Measurements from ENCODE around the gene C1QTNF5.
A peak's percentile ranks its signal among the peaks of the same experiment; 100 is the strongest.

The C1QTNF5 gene

DNA sequence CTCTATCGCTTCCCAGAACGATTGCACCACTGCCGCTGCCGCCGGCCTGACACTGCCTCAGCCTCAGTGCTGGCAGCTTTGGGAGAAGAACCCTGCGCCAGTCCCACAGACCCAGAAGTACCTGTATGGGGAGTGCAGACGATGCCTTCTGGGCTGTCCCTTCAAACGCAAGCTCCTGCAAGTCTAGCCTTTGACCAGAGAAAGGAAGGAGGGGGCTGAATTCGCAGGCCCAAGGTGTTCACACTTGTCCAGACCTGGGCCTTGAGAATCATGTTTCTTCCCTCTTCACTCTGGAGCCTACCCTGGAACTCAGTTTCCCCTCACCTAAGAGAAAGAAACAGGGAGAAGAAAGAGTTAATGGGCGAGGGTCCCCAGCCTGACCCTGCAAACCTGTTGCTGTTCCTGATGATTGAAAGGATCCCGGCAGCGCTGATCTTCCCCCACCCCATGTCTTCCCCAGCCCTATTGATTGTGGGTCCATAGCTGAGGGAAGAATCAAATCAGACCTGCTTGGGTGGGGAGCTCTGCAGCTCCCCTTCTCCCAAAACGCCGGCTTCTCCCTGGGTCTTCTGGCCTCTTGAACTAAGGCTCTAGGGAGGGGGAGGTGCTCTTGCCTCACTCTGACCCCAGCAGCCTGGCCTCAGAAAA, 23.0 kb downstream of the C1QTNF5 start:
- DNase-seq (ENCODE audit: low spot score) = no peak

DNA sequence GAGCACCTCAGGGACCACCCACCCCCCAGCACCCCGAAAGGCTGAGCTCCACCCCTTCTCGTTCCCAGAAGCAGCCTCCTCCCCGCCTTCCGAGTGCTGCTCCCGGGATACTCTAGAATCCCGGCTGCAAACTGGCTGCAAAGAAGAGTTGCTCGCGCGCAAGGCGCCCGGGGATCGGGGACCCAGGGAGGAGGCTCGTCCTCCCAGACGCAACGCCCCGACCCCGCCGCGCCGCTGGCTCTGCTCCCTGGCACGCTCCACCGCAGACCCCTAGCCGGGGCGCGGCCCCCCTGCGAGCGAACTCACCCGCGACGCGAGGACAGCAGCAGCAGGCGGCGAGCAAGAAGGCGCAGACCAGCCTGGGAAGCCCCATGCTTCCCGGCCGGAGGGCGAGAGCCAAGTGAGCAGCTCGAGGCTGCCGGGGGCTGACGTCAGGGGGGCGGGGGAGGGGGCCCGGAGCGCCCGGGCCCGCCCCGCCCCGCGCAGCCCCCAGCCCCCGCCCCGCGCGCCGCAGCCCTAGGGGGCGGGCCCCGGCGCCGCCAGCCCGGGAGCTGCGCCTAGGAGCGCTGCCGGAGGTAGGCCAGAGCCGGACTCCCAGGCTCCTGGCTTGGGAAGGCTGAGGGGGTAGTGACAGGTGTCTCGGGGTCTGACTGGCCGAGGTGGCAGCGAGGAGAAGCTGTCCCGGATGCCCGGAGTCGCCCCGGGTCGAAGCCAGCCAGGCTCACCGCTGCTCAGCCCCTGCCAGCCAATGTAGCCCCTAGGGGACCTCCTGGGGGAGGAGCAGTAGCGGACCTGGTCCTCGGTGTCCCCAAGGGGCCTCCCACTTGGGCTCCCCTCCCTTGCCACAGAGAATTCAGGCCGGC, 23.7 kb downstream of the C1QTNF5 start, which contains the start of gene MCAM:
Gene MCAM, minus strand, starts transcription at position 402 of the 863 bp plus-strand sequence. Its CDS starts 29 bp downstream, at position 373.
- no peak for DNase-seq (ENCODE audit: low spot score)

DNA sequence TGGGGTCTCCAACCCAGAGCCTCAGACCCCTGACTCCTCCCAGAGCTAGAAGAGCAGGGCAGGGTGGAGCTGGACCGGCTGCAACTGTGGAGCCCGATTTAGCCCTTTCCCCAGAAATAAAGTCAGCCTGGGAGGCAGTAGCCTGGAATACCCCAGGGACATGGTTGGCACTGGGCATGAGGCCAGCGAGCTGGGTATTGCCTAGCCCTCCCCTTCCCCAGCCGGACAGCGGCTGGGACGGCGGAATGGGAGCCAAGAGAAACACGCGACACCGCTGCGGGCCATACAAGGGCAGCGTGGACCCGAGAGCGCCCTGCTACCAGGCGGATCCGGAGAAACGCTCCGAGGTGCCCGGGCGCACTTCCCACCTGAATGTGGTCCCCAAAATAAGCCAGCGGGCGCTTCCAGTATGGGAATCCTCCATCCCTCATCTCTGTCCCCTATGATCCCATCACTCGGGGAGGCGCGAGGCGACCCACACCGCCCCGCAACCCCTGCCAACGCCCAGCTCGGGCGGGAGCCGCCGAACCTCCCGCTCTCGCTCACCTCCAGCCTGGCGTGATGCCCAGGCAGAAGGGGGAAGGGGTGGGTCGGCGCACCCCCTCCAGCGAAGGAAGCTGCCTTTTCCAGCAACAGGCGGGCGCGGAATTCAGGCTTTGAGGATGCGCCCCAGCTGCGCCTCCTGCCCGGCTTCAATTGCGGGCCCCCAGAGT, 24.5 kb downstream of the C1QTNF5 start:
- DNase-seq (ENCODE audit: low spot score) = no peak

DNA sequence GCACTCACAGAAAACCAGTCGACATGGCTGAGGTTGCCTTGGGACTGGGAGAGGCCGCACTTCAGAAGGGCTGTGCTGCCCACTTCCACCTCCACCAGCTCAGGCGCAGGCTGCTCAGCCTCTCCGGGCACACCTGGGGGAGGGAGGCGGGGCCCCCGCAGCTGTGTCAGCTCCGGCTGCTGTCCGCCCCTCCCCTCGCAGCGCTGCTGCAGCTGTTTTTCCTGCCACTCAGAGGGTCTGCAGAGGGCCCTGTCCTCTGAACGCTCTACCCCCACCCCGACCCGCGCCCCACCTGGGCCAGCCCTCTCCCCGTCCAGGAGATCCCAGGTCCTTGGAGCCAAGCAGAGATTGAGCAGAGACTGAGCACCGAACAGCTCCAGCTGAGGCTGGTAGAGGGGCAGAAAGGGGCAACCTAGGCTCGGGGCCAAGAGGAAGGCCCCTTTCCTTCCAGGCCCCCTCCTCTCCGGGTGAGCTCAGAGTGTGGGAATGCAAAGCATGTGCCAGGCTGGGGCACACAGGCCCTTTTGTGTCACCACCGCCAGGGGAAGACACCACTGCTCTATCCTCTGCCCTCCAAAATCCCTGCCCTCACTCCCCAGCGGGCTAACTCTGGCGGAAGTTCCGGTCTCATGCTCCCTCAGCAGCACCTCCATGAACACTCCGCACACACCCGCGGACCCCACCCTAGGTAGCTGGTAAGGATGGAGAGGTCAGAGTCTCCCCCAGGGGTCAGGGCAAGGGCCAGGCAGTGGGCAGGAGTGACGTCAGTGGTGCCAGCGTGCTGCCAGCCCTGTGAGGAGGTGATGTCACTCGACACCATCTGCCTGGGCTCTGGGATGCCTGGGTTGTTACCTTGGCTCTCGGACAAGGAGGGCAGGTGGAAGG, 25.3 kb downstream of the C1QTNF5 start:
- peak; percentile 35 for DNase-seq (ENCODE audit: low spot score)

DNA sequence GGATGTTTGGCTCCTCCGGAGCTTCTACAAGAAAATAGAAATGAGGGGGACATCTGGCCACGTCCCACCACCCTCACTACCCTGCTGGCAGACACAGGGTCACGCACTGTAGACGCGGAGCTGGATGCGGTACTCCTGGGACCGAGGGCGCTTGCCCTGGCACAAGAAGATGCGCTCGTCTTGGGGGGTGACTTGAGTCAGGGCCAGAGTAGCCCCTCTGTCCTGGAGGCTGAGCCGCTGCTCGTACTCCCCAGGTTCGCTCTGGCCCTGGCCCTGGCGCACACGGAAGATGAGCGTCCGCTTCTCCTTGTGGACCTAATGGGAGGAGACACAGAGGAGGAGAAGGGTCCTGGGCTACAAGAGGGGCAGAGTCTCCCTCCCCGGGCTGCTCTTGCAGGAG, 26.0 kb downstream of the C1QTNF5 start:
- DNase-seq (ENCODE audit: low spot score) = no peak

DNA sequence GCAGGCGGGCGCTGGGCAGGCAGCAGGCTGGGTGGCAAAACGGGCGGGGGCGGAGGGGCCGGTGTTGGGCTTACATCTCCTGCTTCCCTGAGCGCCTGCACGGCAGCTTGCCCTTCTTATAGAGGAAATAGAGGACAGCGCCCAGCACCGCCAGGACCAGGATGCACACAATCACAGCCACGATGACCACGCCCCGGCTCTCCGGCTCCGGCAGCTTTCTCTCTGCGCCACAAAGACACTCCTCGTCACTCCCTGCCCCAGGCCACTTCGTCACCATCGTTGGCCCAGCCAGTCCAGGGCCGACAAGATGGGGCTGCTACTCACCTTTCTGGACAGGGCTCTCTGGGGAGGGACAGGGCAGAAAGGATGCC, 30.0 kb downstream of the C1QTNF5 start:
- no peak for DNase-seq (ENCODE audit: low spot score)

DNA sequence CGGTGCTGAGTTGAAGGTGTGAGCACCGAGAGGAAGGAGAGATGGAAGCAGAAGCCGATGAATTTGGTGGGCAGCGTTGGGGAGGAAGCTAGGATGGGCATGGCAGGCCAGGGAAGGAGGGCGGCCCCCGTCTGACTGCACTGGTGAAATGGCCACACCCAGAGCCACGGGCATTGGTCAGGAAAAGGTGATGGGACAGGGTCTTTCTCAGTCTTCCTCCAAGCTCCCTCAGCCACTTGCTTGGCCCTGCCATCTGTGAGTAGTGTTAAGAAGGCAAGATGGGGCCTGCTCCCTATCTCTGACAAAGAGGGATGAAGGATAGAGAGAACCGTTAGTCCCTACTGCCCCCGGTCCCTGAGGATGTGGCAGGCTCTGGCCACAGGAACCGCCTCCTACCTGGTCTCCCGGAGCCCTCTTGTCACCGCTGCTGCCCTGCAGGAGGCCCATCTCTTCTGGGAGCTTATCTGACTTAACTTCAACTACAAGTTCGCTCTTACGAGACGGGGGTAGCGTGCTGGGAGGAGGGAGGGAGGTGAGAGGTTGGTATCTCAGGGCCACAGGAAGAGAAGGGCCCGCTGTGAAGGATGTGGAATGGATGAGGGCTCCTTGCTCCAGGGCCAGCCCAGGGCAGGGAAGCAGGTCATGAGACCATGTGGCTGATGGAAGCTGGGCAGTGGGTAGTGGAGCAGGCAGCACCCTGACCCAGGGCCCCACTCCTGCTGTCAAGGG, 30.6 kb downstream of the C1QTNF5 start:
- no peak for DNase-seq (ENCODE audit: low spot score)

DNA sequence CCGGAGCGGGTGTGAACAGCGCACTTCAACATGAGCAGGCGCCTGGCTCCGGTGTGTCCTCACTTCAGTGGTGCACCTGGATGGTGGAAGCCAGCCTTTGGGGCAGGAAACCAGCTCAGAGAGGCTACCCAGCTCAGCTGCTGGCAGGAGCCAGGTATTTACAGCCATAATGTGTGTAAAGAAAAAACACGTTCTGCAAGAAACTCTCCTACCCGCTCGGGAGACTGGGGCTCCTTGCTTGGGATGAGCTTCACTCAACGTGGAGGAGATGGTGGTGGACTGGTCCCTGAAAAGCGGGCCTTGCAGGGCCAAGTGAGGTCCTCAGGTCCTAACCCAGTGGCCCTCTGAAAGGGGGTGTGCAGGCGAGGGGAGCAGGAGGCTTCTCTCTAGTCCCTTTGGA, 31.3 kb downstream of the C1QTNF5 start:
- no peak for DNase-seq (ENCODE audit: low spot score)

DNA sequence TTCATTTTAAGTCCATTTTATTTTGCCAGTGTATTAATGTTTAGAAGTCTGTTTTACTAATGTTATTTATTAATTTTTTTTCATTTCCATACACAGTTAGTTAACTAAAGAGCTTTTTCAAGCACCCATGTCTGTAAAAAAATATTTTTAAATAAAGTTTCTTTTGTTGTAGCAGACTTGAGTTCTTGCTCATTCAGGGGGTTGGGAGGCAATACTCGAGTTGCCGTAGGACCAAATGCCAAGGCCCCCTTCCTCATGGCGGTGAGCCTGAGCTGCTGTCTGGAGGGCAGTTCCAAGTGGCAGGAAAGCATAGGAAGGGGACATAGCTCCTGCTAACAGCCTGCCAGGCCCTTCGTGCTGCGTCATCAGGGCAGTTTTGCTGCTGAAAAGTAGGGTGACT, 32.7 kb downstream of the C1QTNF5 start:
- DNase-seq (ENCODE audit: low spot score) = no peak

DNA sequence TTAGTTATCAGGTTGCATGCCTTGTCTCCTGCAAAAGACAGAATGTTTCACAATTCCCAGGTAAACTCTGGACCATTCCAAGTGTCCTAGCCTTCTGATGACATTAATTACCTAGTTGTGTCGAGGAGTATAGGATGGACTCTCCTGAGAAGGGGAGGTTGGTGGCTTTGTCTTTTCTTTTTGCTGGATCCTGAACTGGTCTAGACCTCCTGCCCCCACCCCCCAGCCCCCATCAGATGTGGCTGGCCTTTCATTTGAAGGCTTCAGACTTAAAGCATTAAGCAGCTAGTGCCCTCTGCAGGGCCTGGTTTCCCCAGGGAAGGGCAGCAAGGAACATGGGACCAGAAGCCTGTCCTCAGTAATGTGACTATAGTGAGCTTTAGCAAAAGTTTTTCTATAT, 33.5 kb downstream of the C1QTNF5 start:
- DNase-seq (ENCODE audit: low spot score) = no peak

DNA sequence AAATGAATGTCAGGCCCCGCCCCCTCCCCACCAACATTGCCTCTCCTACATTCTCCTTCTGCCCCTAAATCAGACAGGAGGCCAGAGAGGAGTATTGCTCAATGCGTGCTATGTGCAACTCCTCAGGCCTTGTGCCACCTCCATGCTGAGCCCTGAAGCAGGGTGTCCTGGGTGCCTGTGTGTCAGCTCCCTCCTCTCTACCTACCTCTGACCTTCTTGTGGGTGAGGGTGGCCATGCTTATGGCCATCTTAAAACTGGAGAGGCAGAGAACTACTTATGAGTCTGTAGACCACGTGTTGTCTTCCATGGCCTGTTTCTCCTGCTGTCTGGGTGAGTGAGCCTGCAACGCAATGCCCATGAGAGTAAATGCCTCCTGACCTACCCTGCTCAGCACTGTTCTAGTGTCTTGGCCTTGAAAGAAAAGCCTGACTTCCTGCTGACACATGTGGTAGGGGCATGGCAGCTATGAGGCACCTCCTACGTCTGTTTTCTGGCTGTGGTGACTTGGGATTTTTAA, 34.3 kb downstream of the C1QTNF5 start:
- DNase-seq (ENCODE audit: low spot score) = peak; percentile 33

DNA sequence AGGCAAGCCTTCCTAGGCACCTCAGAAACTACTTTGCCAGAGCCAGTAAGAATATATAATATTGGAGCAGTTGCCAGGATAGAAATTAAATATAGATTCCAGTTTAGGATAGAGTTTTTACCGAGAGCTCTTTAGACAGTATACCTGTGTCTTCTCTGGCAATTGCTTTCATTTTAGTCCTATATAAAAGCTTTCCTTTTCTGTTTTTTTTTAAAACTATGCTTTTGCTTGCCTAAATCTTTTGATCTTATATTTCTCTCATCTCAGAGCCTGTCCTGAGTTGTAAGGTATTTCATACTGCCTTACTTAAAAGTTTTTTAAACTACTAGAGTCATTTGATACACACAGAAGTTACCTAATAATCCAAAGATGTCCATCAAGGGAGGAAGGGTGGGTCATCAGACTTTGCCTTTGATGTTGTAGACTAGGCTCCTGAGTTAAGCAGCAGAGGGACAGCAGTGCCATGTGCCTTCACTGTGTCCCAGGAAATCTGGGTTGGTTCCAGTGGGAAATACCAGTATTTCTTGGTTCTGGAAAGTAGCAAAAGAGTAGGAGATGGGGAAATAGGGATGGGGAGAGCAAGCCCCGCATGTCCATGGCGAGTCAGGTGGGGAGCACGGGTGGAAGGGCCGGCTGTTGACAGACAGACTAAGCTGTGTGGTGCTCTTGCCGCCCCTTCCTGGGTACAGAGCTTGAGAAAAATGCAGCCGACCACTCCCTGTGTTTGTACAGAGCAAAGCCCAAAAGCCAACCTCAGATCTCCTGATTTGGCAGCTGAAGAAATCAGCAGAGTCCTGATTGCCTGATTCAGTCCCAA, 34.9 kb downstream of the C1QTNF5 start:
- DNase-seq (ENCODE audit: low spot score) = no peak

DNA sequence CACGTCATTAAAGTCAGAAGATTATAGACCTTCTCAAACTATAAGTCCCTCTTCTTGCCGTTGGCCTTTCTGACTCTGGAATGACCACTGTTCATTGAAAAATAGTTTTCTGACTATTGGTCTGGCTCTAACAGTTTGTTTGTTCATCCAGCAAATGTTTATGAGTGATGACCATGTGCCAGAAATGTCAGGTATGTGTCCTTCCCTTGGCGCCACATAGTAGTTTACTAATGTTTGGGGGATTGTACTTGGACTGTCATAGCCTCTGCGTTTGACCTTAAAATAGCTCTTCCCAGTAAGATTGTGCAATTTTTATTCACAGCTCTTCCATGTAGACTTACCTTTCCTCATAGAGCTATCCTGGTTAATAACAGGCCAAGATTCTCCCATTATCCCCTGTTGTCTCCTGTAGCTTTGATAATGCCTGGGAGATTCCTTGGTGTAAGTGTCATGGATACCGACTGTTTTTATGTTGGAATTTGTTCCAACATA, 37.4 kb downstream of the C1QTNF5 start:
- no peak for DNase-seq (ENCODE audit: low spot score)

DNA sequence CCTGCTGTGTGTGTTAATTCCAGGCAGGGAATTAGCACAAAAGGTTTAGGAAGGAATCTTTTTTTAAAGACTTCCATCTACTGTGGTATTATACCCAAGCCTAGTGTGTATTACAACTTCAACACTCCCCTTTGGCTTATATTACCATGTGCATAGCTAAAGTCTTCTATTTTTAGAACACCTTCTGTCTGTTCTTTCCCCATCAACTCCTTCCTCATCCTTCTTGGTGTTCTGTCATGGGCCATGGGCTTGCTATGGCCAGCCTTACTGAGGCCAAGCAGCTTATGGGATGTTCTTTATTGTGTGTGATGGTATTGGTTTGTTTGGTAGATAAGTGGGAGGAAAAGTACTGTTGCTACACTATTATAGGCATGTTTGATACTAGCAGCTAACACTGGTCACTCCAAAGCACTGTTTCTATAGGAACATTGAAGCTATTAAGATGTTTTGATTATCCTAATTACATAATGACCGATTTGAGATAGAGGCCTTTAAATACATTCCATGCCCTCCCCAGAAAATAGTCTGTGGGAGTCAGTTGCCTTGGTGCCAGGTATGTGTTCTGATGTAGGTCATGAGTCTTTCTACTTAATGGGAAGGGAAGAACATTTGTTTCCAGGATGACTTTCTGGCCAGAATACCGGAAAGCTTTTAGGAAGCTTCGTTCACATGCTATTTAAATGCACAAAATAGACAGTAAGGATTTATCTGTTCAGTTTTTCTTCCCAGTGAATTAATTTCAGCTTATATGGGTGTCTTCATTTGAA, 40.3 kb downstream of the C1QTNF5 start:
- DNase-seq (ENCODE audit: low spot score) = no peak

DNA sequence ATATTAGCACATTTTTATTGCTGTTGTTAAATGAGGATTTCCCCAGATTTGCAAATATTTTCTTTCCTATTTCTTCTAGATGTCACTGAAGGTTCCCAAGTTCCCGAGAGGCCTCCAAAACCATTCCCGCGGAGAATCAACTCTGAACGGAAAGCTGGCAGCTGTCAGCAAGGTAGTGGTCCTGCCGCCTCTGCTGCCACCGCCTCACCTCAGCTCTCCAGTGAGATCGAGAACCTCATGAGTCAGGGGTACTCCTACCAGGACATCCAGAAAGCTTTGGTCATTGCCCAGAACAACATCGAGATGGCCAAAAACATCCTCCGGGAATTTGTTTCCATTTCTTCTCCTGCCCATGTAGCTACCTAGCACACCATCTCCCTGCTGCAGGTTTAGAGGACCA, 41.3 kb downstream of the C1QTNF5 start:
- DNase-seq (ENCODE audit: low spot score) = no peak

DNA sequence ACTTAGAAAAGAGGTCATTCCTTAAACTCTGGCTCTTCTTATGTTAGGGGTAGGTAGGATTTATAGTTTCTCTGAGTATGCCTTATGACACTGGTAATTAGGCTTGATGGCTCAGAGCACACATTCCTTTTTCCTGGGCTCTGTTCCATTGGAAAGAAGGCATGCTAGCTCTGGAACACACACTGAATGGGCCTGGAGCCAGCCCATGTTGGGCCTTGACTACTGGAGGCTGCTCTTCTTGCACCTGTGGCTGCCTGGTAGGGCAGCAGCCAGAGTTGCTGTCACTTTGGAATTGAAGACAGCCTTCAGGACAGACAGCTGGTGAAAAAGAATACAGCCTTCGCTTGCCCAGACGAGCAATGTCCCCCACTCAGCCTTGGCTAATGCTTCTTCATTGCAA, 42.0 kb downstream of the C1QTNF5 start:
- DNase-seq (ENCODE audit: low spot score) = no peak

DNA sequence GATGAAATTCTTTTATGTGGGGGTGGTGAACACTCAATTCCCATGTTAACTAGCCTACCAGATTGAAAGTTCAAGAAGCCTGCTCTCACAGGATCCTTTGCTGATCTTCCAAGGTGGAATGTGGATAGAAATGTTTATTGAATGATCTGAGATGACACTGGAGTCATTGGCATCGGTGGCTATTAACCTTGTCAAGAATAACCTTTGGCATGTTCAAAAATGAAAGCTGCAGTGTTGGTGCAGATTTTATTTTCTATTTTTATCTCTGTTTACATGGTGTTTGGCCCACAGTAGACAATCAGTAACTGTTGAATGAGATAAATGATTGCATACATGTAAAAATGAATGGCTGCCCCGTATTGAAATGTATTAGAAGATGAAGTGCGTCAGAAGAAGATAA, 42.7 kb downstream of the C1QTNF5 start:
- no peak for DNase-seq (ENCODE audit: low spot score)

DNA sequence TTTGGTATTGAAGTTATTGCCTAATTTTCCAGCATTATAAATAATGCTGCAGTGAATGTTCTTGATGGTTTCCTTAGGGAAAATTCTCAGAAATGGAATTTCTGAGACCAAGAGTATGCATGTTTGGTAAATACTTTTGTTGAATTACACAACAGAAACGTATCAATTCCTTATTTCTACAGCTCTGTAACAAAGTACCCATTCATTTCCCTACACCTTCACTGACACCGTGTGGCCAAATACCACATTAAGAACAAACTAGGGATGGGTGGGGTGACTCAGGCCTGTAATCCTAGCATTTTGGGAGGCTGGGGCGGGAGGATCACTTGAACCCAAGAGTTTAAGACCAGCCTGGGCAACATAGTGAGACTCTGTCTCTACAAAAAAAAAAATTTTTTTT, 45.5 kb downstream of the C1QTNF5 start:
- DNase-seq (ENCODE audit: low spot score) = no peak

DNA sequence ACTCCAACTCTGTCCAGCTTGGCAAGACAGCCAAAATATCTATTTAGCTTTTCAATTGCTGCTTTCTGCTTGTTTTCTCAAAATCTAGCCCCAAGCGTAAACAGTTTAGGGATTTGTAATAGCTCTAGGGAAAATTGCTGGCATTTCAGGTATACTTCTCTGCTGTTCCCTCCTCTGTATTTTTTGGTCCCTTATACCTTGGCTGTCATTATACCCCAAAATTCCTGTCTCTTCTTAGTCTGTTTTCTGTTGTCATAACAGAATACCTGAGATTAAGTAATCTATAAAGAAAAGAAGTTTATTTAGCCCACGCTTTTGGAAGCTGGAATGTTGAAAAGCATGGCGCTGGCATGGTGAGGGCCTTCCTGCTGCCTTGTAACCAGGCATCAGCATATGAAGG, 47.2 kb downstream of the C1QTNF5 start:
- DNase-seq (ENCODE audit: low spot score) = no peak
